ENCODE data around the gene DAP.

DNA sequence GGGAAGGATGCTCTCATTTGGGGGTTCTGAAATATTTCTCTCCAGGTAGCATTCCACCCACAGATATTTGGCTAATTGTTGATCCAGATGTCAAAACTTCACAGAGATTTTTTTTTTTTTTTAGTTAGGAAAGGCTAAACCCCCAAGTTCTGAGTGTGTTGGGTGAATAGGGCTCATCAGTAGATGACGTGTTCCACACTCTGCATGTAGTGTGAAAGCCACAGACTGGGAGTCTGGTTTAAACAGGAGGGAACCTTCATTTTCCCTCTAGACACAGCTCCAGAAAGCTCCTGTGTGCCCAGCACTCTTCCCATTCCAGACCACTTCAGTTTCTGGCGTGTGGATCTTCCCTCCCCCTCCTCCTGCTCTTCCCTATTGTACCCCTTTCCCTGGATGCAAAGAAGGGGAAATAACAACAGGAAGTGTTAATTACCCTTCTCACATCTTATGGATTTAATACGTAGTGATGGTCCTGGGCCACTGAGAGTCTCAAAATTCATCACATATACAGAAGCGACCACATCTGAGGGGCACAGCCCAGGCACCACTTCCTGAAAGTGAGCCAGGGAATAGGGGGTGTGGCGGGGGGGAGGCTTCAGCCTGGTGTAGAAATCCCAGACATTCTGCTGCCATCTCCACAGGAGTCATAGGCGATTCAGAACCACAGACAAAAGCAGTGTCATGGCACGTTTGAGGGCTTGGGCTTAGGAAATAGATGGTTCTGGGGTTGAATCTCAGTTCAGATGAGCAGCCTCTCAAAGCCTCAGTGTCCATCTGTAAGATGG, 65.1 kb downstream of the DAP start:
- no peak for TF ChIP-seq ZNF70 (CRISPR knock-in tag; IDR thresholded peaks at IDR 0.05)
- no peak for TF ChIP-seq ZFP30 (CRISPR knock-in tag; IDR thresholded peaks at IDR 0.05)
- TF ChIP-seq ARNTL (CRISPR knock-in tag; IDR thresholded peaks at IDR 0.05; ENCODE audit: borderline replicate concordance, low read depth), result no peak
- TF ChIP-seq, protein P1, sequence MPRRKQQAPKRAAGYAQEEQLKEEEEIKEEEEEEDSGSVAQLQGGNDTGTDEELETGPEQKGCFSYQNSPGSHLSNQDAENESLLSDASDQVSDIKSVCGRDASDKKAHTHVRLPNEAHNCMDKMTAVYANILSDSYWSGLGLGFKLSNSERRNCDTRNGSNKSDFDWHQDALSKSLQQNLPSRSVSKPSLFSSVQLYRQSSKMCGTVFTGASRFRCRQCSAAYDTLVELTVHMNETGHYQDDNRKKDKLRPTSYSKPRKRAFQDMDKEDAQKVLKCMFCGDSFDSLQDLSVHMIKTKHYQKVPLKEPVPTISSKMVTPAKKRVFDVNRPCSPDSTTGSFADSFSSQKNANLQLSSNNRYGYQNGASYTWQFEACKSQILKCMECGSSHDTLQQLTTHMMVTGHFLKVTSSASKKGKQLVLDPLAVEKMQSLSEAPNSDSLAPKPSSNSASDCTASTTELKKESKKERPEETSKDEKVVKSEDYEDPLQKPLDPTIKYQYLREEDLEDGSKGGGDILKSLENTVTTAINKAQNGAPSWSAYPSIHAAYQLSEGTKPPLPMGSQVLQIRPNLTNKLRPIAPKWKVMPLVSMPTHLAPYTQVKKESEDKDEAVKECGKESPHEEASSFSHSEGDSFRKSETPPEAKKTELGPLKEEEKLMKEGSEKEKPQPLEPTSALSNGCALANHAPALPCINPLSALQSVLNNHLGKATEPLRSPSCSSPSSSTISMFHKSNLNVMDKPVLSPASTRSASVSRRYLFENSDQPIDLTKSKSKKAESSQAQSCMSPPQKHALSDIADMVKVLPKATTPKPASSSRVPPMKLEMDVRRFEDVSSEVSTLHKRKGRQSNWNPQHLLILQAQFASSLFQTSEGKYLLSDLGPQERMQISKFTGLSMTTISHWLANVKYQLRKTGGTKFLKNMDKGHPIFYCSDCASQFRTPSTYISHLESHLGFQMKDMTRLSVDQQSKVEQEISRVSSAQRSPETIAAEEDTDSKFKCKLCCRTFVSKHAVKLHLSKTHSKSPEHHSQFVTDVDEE (CRISPR knock-in tag; IDR thresholded peaks at IDR 0.05), result no peak
- no peak for TF ChIP-seq TOX (CRISPR knock-in tag; IDR thresholded peaks at IDR 0.05; ENCODE audit: borderline replicate concordance)
- TF ChIP-seq, protein P2, sequence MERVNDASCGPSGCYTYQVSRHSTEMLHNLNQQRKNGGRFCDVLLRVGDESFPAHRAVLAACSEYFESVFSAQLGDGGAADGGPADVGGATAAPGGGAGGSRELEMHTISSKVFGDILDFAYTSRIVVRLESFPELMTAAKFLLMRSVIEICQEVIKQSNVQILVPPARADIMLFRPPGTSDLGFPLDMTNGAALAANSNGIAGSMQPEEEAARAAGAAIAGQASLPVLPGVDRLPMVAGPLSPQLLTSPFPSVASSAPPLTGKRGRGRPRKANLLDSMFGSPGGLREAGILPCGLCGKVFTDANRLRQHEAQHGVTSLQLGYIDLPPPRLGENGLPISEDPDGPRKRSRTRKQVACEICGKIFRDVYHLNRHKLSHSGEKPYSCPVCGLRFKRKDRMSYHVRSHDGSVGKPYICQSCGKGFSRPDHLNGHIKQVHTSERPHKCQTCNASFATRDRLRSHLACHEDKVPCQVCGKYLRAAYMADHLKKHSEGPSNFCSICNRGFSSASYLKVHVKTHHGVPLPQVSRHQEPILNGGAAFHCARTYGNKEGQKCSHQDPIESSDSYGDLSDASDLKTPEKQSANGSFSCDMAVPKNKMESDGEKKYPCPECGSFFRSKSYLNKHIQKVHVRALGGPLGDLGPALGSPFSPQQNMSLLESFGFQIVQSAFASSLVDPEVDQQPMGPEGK (CRISPR knock-in tag; IDR thresholded peaks at IDR 0.05; ENCODE audit: borderline replicate concordance), result no peak
- no peak for TF ChIP-seq CSDC2 (CRISPR knock-in tag; IDR thresholded peaks at IDR 0.05)
- TF ChIP-seq, protein P3, sequence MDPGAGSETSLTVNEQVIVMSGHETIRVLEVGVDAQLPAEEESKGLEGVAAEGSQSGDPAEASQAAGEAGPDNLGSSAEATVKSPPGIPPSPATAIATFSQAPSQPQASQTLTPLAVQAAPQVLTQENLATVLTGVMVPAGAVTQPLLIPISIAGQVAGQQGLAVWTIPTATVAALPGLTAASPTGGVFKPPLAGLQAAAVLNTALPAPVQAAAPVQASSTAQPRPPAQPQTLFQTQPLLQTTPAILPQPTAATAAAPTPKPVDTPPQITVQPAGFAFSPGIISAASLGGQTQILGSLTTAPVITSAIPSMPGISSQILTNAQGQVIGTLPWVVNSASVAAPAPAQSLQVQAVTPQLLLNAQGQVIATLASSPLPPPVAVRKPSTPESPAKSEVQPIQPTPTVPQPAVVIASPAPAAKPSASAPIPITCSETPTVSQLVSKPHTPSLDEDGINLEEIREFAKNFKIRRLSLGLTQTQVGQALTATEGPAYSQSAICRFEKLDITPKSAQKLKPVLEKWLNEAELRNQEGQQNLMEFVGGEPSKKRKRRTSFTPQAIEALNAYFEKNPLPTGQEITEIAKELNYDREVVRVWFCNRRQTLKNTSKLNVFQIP (CRISPR knock-in tag; IDR thresholded peaks at IDR 0.05; ENCODE audit: borderline replicate concordance, low read depth), result no peak
- TF ChIP-seq ZFP3 (CRISPR knock-in tag; IDR thresholded peaks at IDR 0.05), result no peak
- no peak for TF ChIP-seq RARB (CRISPR knock-in tag; IDR thresholded peaks at IDR 0.05)
- TF ChIP-seq OSR1 (CRISPR knock-in tag; IDR thresholded peaks at IDR 0.05), result no peak
- no peak for TF ChIP-seq ZNF8 (CRISPR knock-in tag; IDR thresholded peaks at IDR 0.05)

Measured in SK-N-SH treated with all-trans-retinoic acid at 6 μM for 48 hours (cell line).